Mammary epithelial cell (primary cell): Measurements from ENCODE around the gene WDR88.

Source experiments
- CTCF ChIP-seq, 2 donors: IDR thresholded peaks in 1 of 2; conservative IDR thresholded peaks in 1 of 2; 2 replicates each; pipeline ENCODE4 v1.5.1; 2011 to 2012; ENCODE audit warnings: inconsistent platforms in 2 of 2, low read length in 2 of 2, mild to moderate bottlenecking in 2 of 2, control low read depth in 1 of 2, low read depth in 1 of 2; ENCODE audit not compliant: insufficient read depth in 1 of 2; ENCODE audit errors: extremely low read depth in 1 of 2
- EZH2 ChIP-seq: IDR thresholded peaks from 2 replicates; pipeline ENCODE4 v1.6.1; 2012; ENCODE audit warnings: low read length, inconsistent platforms, borderline replicate concordance

- TF ChIP-seq CTCF (conservative IDR thresholded peaks at IDR 0.05 in 1 of 2, IDR thresholded peaks at IDR 0.05 in 1 of 2; ENCODE audit: extremely low read depth in 1 of 2, insufficient read depth in 1 of 2, low read depth in 1 of 2, low read length in 2 of 2) (no peak), EZH2 (no peak)
Measured at GRCh38 chr19:33211794-33212435, 80.0 kb downstream of the WDR88 start.
